Fibroblast of lung (primary cell): ENCODE results near the gene GEN1. TPM values are rescaled to one million over a fixed set of nuclear protein-coding genes. Genes with fewer than 3 reads are reported as not detected.
A peak's percentile ranks its signal among the peaks of the same experiment; 100 is the strongest.

Experiments
- DNase-seq, 2 donors: peaks; one replicate each; pipeline versions ENCODE4 v3.0.0 to v3.0.0-alpha.2; 2010; ENCODE audit warnings: low read depth in 2 of 2
- H2AFZ ChIP-seq: 2 replicates; pipeline ENCODE4 v1.5.1; 2012; ENCODE audit warnings: low read length, control low read depth, inconsistent platforms
- H3K27ac ChIP-seq: 2 replicates; pipeline ENCODE4 v1.5.1; 2011; ENCODE audit warnings: low read length, control low read depth; ENCODE audit not compliant: insufficient read depth
- H3K27me3 ChIP-seq: 2 replicates; pipeline ENCODE4 v1.5.1; 2011; ENCODE audit warnings: mild to moderate bottlenecking, low read length; ENCODE audit not compliant: control insufficient read depth, insufficient read depth
- H3K36me3 ChIP-seq: 2 replicates; pipeline ENCODE4 v1.5.1; 2011; ENCODE audit warnings: low read length; ENCODE audit not compliant: control insufficient read depth, insufficient read depth
- H3K4me1 ChIP-seq: 2 replicates; pipeline ENCODE4 v1.5.1; 2011; ENCODE audit warnings: low read length; ENCODE audit not compliant: control insufficient read depth, insufficient read depth; ENCODE audit errors: extremely low read depth
- H3K4me2 ChIP-seq: 2 replicates; pipeline ENCODE4 v1.5.1; 2011; ENCODE audit warnings: low read length, control low read depth; ENCODE audit not compliant: insufficient read depth; ENCODE audit errors: extremely low read depth
- H3K4me3 ChIP-seq, 4 experiments: fragments of 200-600 bp in 1 of 4; sonication (generic) in 1 of 4; replicated peaks in 1 of 4; 2 replicates each; pipeline ENCODE4 v1.5.1; 2011 to 2016; ENCODE audit warnings: low read length in 4 of 4, low read depth in 3 of 4, mild to moderate bottlenecking in 3 of 4, control low read depth in 2 of 4, inconsistent platforms in 1 of 4, mixed read lengths in 1 of 4; ENCODE audit not compliant: insufficient read depth in 1 of 4; ENCODE audit errors: control extremely low read depth in 1 of 4
- H3K79me2 ChIP-seq: 2 replicates; pipeline ENCODE4 v1.5.1; 2012; ENCODE audit warnings: mild to moderate bottlenecking, low read length, inconsistent platforms; ENCODE audit not compliant: control insufficient read depth, insufficient read depth
- H3K9ac ChIP-seq: 2 replicates; pipeline ENCODE4 v1.5.1; 2011; ENCODE audit warnings: mild to moderate bottlenecking, low read length, control low read depth; ENCODE audit not compliant: insufficient read depth
- H3K9me3 ChIP-seq: 2 replicates; pipeline ENCODE4 v1.5.1; 2012; ENCODE audit warnings: low read depth, low read length; ENCODE audit not compliant: control insufficient read depth, insufficient read depth
- H4K20me1 ChIP-seq: 2 replicates; pipeline ENCODE4 v1.5.1; 2011; ENCODE audit warnings: low read length; ENCODE audit not compliant: control insufficient read depth, insufficient read depth; ENCODE audit errors: extremely low read depth
- CTCF ChIP-seq, 2 donors: IDR thresholded peaks in 1 of 2; conservative IDR thresholded peaks in 1 of 2; 1 replicate in 1 of 2; 2 replicates in 1 of 2; pipeline ENCODE4 v1.5.1; 2011 to 2012; ENCODE audit warnings: low read length in 2 of 2, control low read depth in 1 of 2, inconsistent platforms in 1 of 2, low read depth in 1 of 2, mild to moderate bottlenecking in 1 of 2
- EZH2 ChIP-seq: IDR thresholded peaks from 2 replicates; pipeline ENCODE4 v1.5.1; 2012; ENCODE audit warnings: low read length, control low read depth, mild to moderate bottlenecking; ENCODE audit errors: missing control alignments
- polyA plus RNA-seq, 2 donors: library from polyadenylated mRNA; depleted of rRNA in 1 of 2; stranded (reverse) in 1 of 2; unstranded in 1 of 2; fragments of >200 nt; gene quantifications; 2 replicates each; pipeline ENCODE4 v1.2.1, GENCODE V29; 2011 to 2012; ENCODE audit warnings: missing spikeins in 1 of 2
- total RNA-seq: library from RNA; depleted of rRNA; stranded (reverse); fragments of >200 nt; gene quantifications from 2 replicates; pipeline ENCODE4 v1.2.1, GENCODE V29; 2014

Gene GEN1
- total and polyA plus RNA-seq, 2 donors (not counting 1 experiment from before 2014, with no cell fraction given), result 5.0 to 5.6 TPM

- DNase-seq, result peak; percentile 29 to 49
- TF ChIP-seq CTCF (conservative IDR thresholded peaks at IDR 0.05 in 1 of 2, IDR thresholded peaks at IDR 0.05 in 1 of 2; ENCODE audit: low read depth in 1 of 2, low read length in 2 of 2) (no peak), EZH2 (no peak)
Observed at GRCh38 chr2:17792515-17792914, 38.6 kb downstream of the GEN1 start.

GRCh38 chr2:17793296-17793695, 39.4 kb downstream of the GEN1 start:
- H3K4me3 ChIP-seq, result no peak overlapping the region
- no peaks in the 10 kb centered on the region for H3K9me3 ChIP-seq
- no peak for DNase-seq
- no peaks in the 10 kb centered on the region for H3K27me3 ChIP-seq
- H3K9ac ChIP-seq, result no peak overlapping the region
- no peaks in the 10 kb centered on the region for H4K20me1 ChIP-seq
- no peak overlapping the region for H3K27ac ChIP-seq
- no peak for TF ChIP-seq CTCF (conservative IDR thresholded peaks at IDR 0.05 in 1 of 2, IDR thresholded peaks at IDR 0.05 in 1 of 2; ENCODE audit: low read depth in 1 of 2, low read length in 2 of 2)
- TF ChIP-seq EZH2, result no peak
- H3K4me1 ChIP-seq, result peaks cover 4% of the 10 kb centered on the region
- H3K36me3 ChIP-seq, result no peaks in the 10 kb centered on the region
- no peaks in the 10 kb centered on the region for H3K79me2 ChIP-seq
- no peak overlapping the region for H3K4me2 ChIP-seq
- H2AFZ ChIP-seq, result no peak overlapping the region

More at GRCh38 chr2:17792515-17792914, 38.6 kb downstream of the GEN1 start:
- H3K36me3 ChIP-seq, result no peaks in the 10 kb centered on the region
- H3K9ac ChIP-seq, result no peak overlapping the region
- H3K4me1 ChIP-seq, result peaks cover 4% of the 10 kb centered on the region
- no peaks in the 10 kb centered on the region for H3K27me3 ChIP-seq
- H3K27ac ChIP-seq, result no peak overlapping the region
- no peaks in the 10 kb centered on the region for H3K79me2 ChIP-seq
- no peak overlapping the region for H2AFZ ChIP-seq
- no peaks in the 10 kb centered on the region for H3K9me3 ChIP-seq
- H3K4me3 ChIP-seq, result no peak overlapping the region
- H3K4me2 ChIP-seq, result no peak overlapping the region
- no peaks in the 10 kb centered on the region for H4K20me1 ChIP-seq

- DNase-seq, result peak; percentile 27 to 40
- no peak overlapping the region for H3K4me2 ChIP-seq
- no peak overlapping the region for H3K9ac ChIP-seq
- H3K79me2 ChIP-seq, result no peaks in the 10 kb centered on the region
- no peak overlapping the region for H3K4me3 ChIP-seq
- no peaks in the 10 kb centered on the region for H3K27me3 ChIP-seq
- TF ChIP-seq CTCF (conservative IDR thresholded peaks at IDR 0.05 in 1 of 2, IDR thresholded peaks at IDR 0.05 in 1 of 2; ENCODE audit: low read depth in 1 of 2, low read length in 2 of 2) (no peak), EZH2 (no peak)
- no peaks in the 10 kb centered on the region for H3K9me3 ChIP-seq
- H3K4me1 ChIP-seq, result peaks cover 4% of the 10 kb centered on the region
- H2AFZ ChIP-seq, result no peak overlapping the region
- no peaks in the 10 kb centered on the region for H3K36me3 ChIP-seq
- no peak overlapping the region for H3K27ac ChIP-seq
- no peaks in the 10 kb centered on the region for H4K20me1 ChIP-seq
Observed at GRCh38 chr2:17793803-17794354, 39.9 kb downstream of the GEN1 start.
